Stimulated activated CD8-positive, alpha-beta memory T cell treated with anti-CD3 and anti-CD28 coated beads, Interleukin-2, amount 100 ng/mL, for 1 hour (primary cell): Measurements from ENCODE around the gene CISD1.
A peak's percentile ranks its signal among the peaks of the same experiment; 100 is the strongest.
"Not testable (repeated sequence)": the region's sequence is repeated elsewhere in the genome, so short reads cannot be mapped to it uniquely, and the experiment has no call there.

Source experiments
- DNase-seq, 2 donors: peaks; one replicate each; pipeline ENCODE4 v3.0.0-alpha.2; 2020; ENCODE audit warnings: low read depth in 2 of 2

The CISD1 gene

GRCh38 chr10:58268946-58269781 lies at the start of gene CISD1:
Gene CISD1, plus strand, starts transcription at chr10:58269162. Its CDS starts 112 bp downstream, at chr10:58269274.
- peak; percentile 82 to 90 for DNase-seq

GRCh38 chr10:58219875-58220274 lies 49.1 kb upstream of the CISD1 start:
- no peak for DNase-seq

- DNase-seq, result no peak
These were observed 48.1 kb upstream of the CISD1 start for GRCh38 chr10:58220769-58221451.

- DNase-seq, result no peak
These were observed 43.3 kb upstream of the CISD1 start for GRCh38 chr10:58225654-58226053.

GRCh38 chr10:58229856-58230255 lies 39.1 kb upstream of the CISD1 start:
- DNase-seq, result not testable (repeated sequence)

- no peak for DNase-seq
These were observed 31.7 kb upstream of the CISD1 start for GRCh38 chr10:58237014-58237834.

GRCh38 chr10:58239561-58240169 lies 29.3 kb upstream of the CISD1 start:
- no peak for DNase-seq

GRCh38 chr10:58240531-58240930 lies 28.4 kb upstream of the CISD1 start:
- DNase-seq, result no peak

- DNase-seq, result no peak
These were observed 27.6 kb upstream of the CISD1 start for GRCh38 chr10:58241346-58241745.

GRCh38 chr10:58243269-58243668 lies 25.7 kb upstream of the CISD1 start:
- no peak for DNase-seq

GRCh38 chr10:58243801-58244200 lies 25.2 kb upstream of the CISD1 start:
- DNase-seq, result not testable (repeated sequence)

- DNase-seq, result not testable (repeated sequence)
These were observed 24.7 kb upstream of the CISD1 start for GRCh38 chr10:58244242-58244641.

GRCh38 chr10:58244666-58245065 lies 24.3 kb upstream of the CISD1 start:
- DNase-seq, result not testable (repeated sequence)

- DNase-seq, result no peak
These were observed 15.8 kb upstream of the CISD1 start for GRCh38 chr10:58253184-58253583.

GRCh38 chr10:58254644-58255043 lies 14.3 kb upstream of the CISD1 start:
- DNase-seq, result no peak

GRCh38 chr10:58256013-58256780 lies 12.8 kb upstream of the CISD1 start:
- DNase-seq, result not testable (repeated sequence)

- DNase-seq, result no peak
These were observed 9.8 kb upstream of the CISD1 start for GRCh38 chr10:58258977-58259692.

GRCh38 chr10:58260334-58260733 lies 8.6 kb upstream of the CISD1 start:
- no peak for DNase-seq

GRCh38 chr10:58262766-58263165 lies 6.2 kb upstream of the CISD1 start:
- DNase-seq, result no peak

GRCh38 chr10:58264780-58265179 lies 4.2 kb upstream of the CISD1 start:
- no peak for DNase-seq
